Epidermal melanocyte (primary cell): ENCODE data around the gene KRTAP4-8.
"Not testable (repeated sequence)": the region's sequence is repeated elsewhere in the genome, so short reads cannot be mapped to it uniquely, and the experiment has no call there.

Experiments
- DNase-seq: peaks from one replicate; pipeline ENCODE4 v3.0.0; 2011; ENCODE audit warnings: low spot score; ENCODE audit not compliant: insufficient read length

The KRTAP4-8 gene

DNA sequence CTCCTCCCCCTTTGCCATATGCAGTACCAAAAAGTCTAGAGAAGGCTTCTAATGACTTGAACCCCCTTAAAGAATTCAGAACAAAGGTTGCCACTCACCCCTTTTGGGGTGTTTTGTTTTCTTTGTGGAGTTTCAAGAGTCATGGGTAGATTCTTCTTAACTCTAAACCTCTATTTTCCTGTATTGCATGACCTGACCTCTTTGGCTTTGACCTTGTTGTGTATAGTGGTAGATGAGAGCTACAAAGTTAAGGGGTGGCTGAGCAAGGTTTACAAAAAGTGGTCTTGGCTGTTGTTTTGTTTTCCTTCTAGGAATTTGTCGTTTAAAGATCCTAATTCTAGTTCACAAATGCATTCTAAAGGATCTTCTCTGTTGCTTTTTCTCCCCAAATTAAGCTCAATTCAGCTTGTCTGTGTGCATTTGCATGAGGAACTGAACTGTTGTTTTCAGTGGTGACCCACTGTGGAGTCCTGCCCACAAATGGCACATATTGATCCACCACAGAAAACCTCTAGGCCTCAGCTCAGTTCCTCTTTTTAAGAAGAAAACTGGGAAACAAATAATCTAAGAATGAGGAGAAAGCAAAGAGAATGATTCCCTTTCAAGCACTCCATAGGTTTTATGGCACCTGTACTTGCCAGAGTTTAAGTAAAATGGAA, 10.9 kb upstream of the KRTAP4-8 start:
- not testable (repeated sequence) for DNase-seq

- DNase-seq: no peak
Observed at GRCh38 chr17:41107941-41108450, 10.1 kb upstream of the KRTAP4-8 start.

DNA sequence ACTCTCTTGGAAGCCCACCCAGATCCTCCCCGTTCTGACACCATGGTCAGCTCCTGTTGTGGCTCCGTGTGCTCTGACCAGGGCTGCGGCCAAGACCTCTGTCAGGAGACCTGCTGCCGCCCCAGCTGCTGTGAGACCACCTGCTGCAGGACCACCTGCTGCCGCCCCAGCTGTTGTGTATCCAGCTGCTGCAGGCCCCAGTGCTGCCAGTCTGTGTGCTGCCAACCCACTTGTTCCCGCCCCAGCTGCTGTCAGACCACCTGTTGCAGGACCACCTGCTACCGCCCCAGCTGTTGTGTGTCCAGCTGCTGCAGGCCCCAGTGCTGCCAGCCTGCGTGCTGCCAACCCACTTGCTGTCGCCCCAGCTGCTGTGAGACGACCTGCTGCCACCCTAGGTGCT, 7.4 kb upstream of the KRTAP4-8 start, which contains the start of gene KRTAP4-9:
TSS of gene KRTAP4-9 (plus strand) at position 43 of the 400 bp plus-strand sequence. CDS start at position 43, 0 bp downstream.
- not testable (repeated sequence) for DNase-seq

DNA sequence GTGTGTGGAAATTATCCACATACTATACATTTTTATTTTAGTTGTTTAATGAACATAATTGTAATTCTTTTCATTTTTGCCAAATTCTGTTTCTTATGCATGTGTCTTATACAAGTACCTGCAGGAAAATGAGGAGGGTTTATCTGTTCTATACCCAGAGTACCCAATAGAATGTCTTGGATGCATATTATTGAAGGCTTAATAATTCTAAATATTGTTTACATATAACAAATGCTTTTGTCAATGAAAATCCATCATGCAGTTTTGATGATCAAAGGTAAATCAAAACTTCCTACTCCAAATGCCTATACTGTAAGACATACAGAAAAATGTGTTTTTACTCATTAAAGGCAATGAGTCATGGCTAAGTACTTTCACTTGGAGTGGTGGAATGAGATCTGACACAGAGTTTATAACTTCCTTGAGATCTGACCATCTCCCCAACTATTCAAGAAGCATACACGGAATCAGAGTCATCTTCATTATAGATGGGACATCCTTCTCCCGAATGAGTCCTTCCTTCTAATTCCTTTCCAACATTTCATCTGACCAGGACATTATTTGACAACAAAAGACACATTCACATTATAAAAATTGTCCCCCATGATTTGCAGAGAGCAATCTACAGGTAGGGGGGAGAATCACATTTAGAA, 6.6 kb upstream of the KRTAP4-8 start:
- DNase-seq: not testable (repeated sequence)

GRCh38 chr17:41103896-41104295, 6.0 kb upstream of the KRTAP4-8 start:
- no peak for DNase-seq

DNA sequence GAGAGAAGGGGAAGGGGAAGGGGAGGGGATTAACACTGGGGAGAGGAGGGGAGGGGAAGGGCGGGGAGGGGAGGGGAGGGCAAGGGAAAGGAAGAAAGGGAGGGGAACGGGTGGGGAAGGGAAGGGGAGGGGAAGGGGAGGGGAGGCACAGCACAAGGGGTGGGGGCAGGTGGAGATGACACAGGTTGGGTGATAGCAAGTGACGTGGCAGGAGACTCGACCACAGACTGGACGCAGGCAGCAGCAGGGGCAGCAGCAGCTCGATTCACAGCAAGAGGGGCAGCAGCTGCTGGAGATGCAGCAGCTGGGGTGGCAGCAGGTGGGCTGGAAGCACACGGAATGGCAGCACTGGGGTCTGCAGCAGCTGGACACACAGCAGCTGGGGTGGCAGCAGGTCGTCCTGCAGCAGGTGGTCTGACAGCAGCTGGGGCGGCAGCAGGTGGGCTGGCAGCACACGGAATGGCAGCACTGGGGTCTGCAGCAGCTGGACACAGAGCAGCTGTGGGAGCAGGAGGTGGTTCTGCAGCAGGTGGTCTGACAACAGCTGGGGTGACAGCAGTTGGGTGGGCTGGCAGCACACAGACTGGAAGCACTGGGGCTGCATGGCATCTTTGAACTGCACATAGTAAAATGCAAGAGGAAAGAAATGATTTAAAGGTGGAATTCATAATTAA, 3.8 kb upstream of the KRTAP4-8 start, which contains the start of gene KRTAP4-16:
TSS of gene KRTAP4-16 (minus strand) at position 624 of the 674 bp plus-strand sequence. CDS start at position 624, 0 bp downstream.
- no peak for DNase-seq

DNA sequence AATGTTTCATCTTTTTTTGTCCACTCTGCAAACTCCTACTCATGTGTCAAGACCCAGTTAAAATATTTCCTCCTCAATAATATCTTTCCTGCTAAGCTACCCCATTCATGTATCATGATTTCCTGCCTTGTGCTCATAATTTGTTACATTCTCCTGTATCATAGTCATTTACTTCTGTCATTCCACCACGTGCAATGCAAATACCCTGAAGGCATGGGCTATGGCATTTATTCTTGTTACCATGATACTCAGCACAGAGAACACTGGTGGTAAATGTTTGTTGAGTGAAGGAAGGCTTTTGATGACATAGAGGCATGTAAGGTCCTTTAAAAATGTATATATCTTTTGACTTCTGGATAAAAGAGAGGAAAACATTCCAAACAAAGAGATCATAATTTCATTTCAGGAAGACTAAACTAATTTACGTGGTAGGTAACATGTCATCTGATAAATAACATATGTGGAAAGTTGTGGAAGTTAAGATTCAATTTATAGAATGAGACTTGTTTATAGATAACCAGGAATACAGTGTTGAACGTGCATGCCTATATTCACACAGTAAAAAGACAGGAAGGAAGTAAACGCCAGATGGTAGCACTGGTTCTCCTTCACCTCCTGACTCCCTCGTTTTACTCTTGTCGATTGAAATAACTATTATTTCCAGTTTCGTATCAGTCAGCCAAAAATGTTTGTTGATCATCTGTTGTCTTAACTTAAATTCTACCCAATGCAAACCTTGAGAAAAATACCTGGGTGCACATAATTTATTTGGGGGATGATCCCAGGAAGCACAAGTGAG, 1.9 kb upstream of the KRTAP4-8 start:
- not testable (repeated sequence) for DNase-seq

GRCh38 chr17:41098481-41098880, 539 bp upstream of the KRTAP4-8 start:
- DNase-seq: no peak

DNA sequence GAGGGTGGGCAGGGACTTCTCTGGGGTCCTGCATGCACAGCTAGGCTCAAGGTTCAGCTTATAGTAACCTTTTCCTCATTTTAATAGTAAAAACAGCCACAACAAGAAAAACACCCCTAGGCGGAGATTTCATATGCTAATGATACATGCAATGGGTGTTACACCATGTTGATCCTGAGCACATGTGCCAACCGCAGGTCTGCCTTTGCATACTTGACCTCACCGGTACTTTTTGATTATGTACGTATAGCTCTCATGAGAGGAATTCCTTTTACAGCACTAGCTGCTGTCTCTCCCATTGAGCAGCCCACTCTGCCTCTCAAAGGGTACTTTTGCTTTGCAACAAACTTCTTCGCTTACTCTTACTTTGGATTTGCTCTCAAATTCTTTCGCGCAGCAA, 1.9 kb downstream of the KRTAP4-8 start:
- DNase-seq: no peak

DNA sequence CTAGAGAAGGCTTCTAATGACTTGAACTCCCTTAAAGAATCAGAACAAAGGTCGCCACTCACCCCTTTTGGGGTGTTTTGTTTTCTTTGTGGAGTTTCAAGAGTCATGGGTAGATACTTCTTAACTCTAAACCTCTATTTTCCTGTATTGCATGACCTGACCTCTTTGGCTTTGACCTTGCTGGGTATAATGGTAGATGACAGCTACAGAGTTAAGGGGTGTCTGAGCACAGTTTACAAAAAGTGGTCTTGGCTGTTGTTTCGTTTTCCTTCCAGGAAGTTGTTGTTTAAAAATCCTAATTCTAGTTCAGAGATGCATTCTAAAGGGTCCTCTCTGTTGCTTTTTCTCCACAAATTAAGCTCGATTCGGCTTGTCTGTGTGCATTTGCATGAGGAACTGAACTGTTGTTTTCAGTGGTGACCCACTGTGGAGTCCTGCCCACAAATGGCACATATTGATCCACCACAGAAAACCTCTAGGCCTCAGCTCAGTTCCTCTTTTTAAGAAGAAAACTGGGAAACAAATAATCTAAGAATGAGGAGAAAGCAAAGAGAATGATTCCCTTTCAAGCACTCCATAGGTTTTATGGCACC, 9.1 kb downstream of the KRTAP4-8 start:
- not testable (repeated sequence) for DNase-seq

- DNase-seq: not testable (repeated sequence)
Observed at GRCh38 chr17:41084100-41084856, 13.7 kb downstream of the KRTAP4-8 start, which contains the start of gene KRTAP4-7. Gene KRTAP4-7 (plus strand): TSS chr17:41084150. CDS start chr17:41084207, 57 bp downstream.

- not testable (repeated sequence) for DNase-seq
Observed at GRCh38 chr17:41083427-41083826, 14.5 kb downstream of the KRTAP4-8 start.

DNA sequence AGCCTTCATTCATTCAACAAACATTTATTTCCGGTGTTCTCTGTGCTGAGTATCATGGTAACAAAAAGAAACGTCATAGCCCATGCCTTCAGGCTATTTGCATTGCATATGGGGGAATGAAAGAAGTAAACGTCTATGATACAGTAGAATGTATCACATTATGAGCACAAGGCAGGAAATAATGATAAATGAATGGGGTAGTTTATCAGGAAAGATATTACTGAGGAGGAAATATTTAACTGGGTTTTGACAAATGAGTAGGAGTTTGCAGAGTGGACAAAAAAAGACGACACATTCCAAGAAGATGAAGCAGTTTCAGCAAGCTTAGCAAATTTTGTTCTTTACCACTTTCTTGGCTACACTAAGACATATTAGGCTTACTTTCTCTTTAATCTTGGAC, 15.3 kb downstream of the KRTAP4-8 start:
- no peak for DNase-seq

- DNase-seq: no peak
Observed at GRCh38 chr17:41076788-41077187, 21.2 kb downstream of the KRTAP4-8 start.

DNA sequence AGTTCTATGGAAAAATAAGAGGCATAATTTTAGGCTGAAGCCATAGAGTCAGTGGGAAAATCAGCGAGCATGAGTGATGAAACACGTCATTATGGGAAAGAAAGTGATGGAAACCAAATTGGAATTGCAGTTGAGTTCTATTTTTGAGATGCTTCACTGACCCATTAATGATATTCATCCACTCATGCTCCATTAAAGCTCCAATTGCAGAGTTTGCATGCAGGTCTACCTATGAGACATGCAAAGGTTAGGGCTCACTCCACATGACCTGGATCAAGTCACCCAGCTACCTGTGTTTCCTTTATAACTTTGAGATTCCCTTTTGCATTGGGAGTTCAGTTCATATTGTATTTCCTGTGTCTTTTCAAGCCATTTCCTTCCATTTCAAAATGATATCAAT, 24.3 kb downstream of the KRTAP4-8 start:
- no peak for DNase-seq

GRCh38 chr17:41071606-41072360, 26.2 kb downstream of the KRTAP4-8 start:
- no peak for DNase-seq

DNA sequence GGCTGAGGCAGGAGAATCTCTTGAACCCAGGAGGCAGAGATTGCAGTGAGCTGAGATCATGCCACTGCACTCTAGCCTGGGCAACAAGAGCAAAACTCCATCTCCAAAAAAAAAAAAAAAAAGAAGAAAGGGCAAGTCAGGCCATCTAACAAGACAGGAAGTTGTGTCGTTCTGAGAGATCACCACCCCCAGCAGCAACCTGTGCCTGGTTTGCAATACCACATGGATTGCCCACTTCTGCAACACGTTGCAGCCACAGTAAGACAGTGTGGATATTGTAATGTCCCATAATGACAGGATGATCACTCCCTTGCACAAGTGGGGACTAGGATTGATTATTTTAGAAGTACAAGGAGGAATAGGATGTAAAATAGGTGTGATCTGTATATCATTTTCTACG, 28.9 kb downstream of the KRTAP4-8 start:
- DNase-seq: no peak

- no peak for DNase-seq
Observed at GRCh38 chr17:41067281-41067680, 30.7 kb downstream of the KRTAP4-8 start.
